HPDE6-E6E7 (cell line): ENCODE data around the gene ANGPTL4.
"Not testable (repeated sequence)": the region's sequence is repeated elsewhere in the genome, so short reads cannot be mapped to it uniquely, and the experiment has no call there.

ENCODE experiments used
- DNase-seq: peaks from one replicate; pipeline ENCODE4 v3.0.0; 2011; ENCODE audit warnings: missing footprints; ENCODE audit errors: extremely low spot score

Gene ANGPTL4

GRCh38 chr19:8334458-8335342 is 29.3 kb upstream of the ANGPTL4 start:
- peak; percentile 83 for DNase-seq

- no peak for DNase-seq
Measured at GRCh38 chr19:8335343-8336071, 28.4 kb upstream of the ANGPTL4 start.

DNA sequence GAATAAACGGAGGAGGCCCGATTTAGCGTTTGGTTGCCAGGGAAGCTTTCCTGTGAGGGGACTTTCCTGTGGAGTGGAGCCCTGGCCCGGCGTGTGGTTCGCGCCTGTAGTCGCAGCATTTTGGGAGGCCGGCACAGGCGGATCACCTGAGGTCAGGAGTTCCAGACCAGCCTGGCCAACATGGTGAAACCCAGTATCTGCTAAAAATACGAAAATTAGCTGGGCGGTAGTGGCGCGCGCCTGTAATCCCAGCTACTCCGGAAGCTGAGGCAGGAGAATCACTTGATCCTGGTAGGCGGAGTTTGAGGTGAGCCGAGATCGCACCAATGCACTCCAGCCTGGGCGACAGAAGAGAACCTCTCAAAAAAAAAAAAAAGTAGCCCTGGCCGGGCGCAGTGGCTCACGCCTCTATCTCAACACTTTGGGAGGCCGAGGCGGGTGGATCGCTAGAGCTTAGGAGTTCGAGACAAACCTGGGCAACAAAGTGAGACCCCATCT is 27.8 kb upstream of the ANGPTL4 start:
- DNase-seq, result no peak

GRCh38 chr19:8336660-8337059 is 27.3 kb upstream of the ANGPTL4 start:
- DNase-seq, result no peak

DNA sequence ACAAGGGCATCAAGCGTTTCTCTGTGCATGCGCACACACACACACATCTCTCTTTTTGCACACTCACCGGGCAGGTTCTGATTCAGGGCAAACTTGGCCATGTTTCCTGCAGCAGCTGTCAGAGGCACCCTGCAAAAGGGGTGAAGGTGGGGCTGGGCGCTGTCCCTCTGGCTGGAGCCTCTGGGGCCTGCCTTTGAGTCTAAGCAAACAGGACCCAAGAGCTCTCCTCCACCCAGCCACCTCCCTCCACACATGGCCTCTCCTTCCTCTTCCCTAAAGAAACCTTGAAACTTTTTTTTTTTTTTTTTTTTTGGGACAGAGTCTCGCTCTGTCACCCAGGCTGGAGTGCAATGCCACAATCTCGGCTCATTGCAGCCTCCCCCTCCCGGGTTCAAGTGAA is 26.2 kb upstream of the ANGPTL4 start:
- no peak for DNase-seq

- DNase-seq, result no peak
Measured at GRCh38 chr19:8338835-8339234, 25.1 kb upstream of the ANGPTL4 start.

- DNase-seq, result no peak
Measured at GRCh38 chr19:8340341-8341096, 23.4 kb upstream of the ANGPTL4 start.

DNA sequence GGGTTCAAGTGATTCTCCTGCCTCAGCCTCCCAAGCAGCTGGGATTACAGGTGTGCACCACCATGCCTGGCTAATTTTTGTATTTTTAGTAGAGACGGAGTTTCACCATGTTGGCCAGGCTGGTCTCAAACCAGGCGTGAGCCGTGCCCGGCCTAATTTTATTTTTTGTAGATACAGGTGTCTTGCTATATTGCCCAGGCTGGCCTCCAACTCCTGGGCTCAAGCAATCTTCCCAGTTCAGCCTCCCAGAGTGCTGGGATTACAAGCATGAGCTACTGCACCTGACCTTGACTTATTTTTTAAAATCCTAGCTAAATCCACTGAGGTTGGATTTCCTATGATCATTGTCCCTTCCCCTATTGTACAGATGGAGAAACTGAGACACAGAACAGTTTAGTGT is 22.5 kb upstream of the ANGPTL4 start:
- DNase-seq, result not testable (repeated sequence)

DNA sequence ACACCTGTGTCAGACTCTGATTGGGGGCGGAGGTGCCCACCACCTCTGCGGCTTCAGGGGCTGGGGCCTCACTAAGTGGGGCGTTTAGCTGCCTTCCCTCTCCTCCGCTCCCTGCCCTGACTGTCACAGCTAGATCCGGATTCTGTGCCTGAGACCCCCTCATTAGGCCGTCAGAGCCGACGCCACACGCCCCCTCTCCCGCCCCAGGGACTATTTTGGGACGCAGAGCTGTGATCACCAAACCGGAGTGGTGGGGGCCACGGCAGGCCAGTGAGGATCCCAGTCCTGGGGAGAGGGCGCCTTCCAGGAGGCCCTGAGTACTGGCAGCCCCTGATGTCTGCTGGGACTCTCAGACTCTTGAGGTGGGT is 21.7 kb upstream of the ANGPTL4 start:
- DNase-seq, result no peak

DNA sequence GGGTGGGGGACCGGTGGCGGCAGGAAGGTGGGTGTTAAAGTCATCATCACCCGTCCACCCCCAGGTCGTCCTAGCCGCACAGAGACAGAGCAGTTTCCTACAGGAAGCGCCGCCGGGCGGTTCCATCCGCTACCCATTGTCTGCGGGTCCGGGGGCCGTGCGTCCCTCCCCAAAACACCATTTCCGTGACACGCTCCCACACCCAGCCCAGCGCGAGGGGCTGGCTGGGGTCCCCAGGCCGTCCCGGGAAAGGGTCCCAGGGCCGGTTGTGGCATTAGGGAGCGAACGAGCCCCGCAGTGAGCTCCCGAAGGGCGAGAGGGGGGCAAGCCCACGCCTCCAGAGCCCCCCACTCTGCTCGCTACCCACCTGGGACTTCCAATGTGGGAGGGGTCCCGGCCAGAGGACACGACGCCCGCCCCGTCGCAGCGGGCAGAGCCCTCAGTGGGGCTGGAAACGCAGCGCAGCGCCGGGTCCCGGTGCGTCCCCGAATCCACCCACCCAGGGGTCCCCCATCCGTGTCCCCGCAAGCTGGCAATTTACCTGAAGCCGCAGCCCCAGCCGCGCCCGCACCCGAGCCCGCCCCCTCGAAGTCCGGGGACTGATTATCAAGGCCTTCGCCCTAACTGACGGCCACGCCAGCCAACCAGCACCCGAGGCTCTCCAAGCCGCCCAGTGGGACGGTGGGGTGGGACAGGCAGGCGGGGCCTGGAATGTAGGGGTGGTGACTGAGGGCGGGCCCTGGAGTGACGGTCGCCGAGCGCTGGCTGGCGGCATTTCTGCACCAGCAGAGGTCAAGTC is 21.1 kb upstream of the ANGPTL4 start, which contains the start of gene KANK3:
TSS of gene KANK3 (minus strand) at position 579 of the 799 bp plus-strand sequence. CDS start 5,434 bp downstream, outside the sequence.
- DNase-seq, result peak; percentile 99

DNA sequence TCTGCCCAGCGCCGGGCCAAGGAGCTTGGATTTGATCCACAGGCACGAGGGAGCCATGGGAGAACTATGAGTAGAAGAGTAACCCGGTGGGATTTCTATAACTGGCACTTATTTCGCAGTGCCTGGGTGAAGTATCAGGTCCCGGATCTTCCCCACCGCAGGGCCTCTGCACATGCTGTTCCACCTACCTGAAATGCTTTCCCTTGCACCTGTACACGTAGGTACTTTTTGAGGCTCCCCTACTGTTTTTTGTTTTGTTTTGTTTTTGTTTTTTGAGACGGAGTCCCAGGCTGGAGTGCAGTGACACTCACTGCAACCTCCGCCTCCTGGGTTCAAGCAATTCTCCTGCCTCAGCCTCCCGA is 20.5 kb upstream of the ANGPTL4 start:
- no peak for DNase-seq

DNA sequence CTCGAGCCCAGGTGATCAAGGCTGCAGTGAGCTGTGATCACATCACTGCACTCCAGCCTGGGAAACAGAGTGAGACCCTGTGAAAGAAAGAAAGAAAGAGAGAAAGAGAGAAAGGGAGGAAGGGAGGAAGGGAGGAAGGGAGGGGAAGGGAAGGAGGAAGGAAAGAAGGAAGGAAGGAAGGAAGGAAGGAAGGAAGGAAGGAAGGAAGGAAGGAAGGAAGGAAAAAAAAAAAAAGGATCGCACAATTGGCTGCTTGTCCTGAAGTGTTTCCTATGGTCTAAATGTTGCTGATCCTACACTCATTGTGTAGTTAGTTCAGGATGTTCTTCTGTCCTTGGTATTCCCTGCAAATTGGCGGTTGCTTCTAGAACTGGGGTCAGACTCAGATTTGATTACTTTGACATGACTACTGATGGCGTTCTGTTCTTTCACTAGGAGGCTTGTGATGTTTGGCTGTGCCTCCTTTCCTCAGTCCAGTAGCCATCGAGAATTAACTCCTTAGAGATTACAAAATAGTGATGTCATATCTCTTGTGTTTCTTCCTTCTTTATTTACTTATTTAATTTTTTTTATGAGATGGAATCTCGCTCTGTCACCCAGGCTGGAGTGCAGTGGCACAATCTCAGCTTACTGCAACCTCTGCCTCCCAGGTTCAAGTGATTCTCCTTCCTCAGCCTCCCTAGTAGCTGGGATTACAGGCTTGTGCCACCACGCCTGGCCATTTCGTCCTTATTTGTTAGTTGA is 14.2 kb upstream of the ANGPTL4 start:
- DNase-seq, result not testable (repeated sequence)

DNA sequence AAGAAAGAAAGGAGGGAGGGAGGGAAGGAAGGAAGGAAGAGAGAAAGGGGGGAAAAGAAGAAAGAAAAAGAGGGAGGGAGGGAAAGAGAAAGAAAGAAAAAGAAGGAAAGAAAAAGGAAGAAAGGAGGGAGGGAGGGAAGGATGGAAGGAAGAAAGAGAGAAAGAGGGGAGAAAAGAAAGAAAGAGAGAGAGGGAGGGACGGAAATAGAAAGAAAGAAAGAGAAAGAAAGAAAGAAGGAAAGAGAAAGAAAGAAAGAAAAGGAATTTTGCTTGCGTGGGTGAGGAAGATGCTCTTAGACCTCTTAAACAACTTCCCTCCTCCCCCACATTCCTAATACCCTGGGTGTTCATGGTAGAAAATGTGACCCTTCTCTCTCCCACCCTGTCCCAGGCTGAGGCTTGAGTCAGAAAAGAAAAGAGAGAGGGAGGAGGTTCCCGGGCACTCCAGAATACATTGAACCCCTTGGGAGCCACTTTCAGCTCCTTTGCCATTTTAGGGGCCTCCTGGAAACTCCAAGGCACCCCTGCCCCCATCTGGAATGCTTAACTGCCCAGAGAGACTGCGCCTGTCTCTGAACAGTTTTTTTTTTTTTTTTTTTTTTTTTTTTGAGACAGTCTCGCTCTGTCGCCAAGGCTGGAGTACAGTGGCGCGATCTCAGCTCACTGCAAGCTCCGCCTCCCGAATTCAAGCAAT is 11.7 kb upstream of the ANGPTL4 start:
- no peak for DNase-seq

GRCh38 chr19:8352845-8353244 is 11.1 kb upstream of the ANGPTL4 start:
- DNase-seq, result not testable (repeated sequence)

- peak; percentile 58 for DNase-seq
Measured at GRCh38 chr19:8355631-8356402, 8.1 kb upstream of the ANGPTL4 start.

GRCh38 chr19:8357007-8357521 is 6.9 kb upstream of the ANGPTL4 start:
- DNase-seq, result no peak

GRCh38 chr19:8358948-8359347 is 5.0 kb upstream of the ANGPTL4 start:
- DNase-seq, result no peak

DNA sequence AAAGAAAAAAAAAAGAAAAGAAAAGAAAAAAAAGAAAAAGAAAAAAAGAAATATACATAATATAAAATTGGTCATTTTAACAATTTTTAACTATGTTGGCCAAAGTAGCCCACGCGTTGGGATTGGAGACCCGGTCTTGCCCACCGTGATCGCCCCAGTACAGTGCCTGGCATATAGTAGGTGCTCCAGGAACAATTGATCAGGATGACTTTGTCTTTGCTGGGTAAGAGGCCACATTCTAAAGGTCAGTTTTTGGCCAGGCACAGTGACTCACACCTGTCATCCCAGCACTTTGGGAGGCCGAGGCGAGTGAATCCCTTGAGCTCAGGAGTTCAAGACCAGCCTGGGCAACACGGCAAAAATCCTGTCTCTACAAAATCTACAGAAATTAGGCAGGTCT is 3.8 kb upstream of the ANGPTL4 start:
- DNase-seq, result no peak
